PC-3 (cell line): ENCODE measurements around the gene KLHL1. TPM values are rescaled to one million over a fixed set of nuclear protein-coding genes. Genes with fewer than 3 reads are reported as not detected.

ENCODE experiments used
- ATAC-seq: fragments of 200-7000 bp; cut with Tn5 transposase; 2 replicates; pipeline ENCODE4 v1.9.1; 2020; ENCODE audit warnings: mild to moderate bottlenecking, moderate library complexity
- BruUV-seq: library from RNA; stranded (reverse); fragments of 400-500 nt; replicated peaks from 2 replicates; lab custom pipeline; 2021; lab: Mats Ljungman, UMichigan
- CTCF ChIA-PET: fragments of 300-600 bp; sonication (Branson Sonifier 250); formaldehyde crosslinking; loops from one replicate; lab custom pipeline; 2022; ENCODE audit warnings: antibody characterized with exemption; lab: Charles Lee
- POLR2A ChIA-PET: fragments of 300-600 bp; sonication (Branson Sonifier 250); formaldehyde crosslinking; loops from one replicate; lab custom pipeline; 2022; ENCODE audit warnings: antibody characterized with exemption; ENCODE audit not compliant: unreplicated experiment; lab: Charles Lee
- DNase-seq: peaks from one replicate; pipeline ENCODE4 v3.0.0-alpha.2; 2015
- H2AFZ ChIP-seq: fragments of 300-600 bp; sonication (generic); 2 replicates; pipeline ENCODE4 v1.6.0; 2016; ENCODE audit warnings: antibody characterized with exemption, low read length
- H3F3A ChIP-seq: fragments of 300-600 bp; sonication (generic); one replicate; pipeline ENCODE4 v1.6.0; 2017; ENCODE audit warnings: antibody characterized with exemption, low read length, control low read depth, mild to moderate bottlenecking; ENCODE audit not compliant: unreplicated experiment
- H3K27ac ChIP-seq: fragments of 300-600 bp; sonication (generic); 2 replicates; pipeline ENCODE4 v1.5.1; 2016; ENCODE audit warnings: mild to moderate bottlenecking, low read length
- H3K27me3 ChIP-seq: fragments of 300-600 bp; sonication (generic); 2 replicates; pipeline ENCODE4 v1.6.1; 2016; ENCODE audit warnings: low read length, mixed read lengths
- H3K36me3 ChIP-seq: fragments of 300-600 bp; sonication (generic); 2 replicates; pipeline ENCODE4 v1.6.1; 2016; ENCODE audit warnings: low read depth, mixed run types, low read length, mixed read lengths
- H3K4me1 ChIP-seq: fragments of 300-600 bp; sonication (generic); 2 replicates; pipeline ENCODE4 v1.5.1; 2016; ENCODE audit warnings: low read length; ENCODE audit not compliant: insufficient read depth
- H3K4me2 ChIP-seq: fragments of 300-600 bp; sonication (generic); 2 replicates; pipeline ENCODE4 v1.6.0; 2016; ENCODE audit warnings: low read length
- H3K4me3 ChIP-seq: fragments of 300-600 bp; sonication (generic); 2 replicates; pipeline ENCODE4 v1.5.1; 2016; ENCODE audit warnings: mild to moderate bottlenecking, low read length, mixed read lengths
- H3K79me2 ChIP-seq: fragments of 300-600 bp; sonication (generic); 2 replicates; pipeline ENCODE4 v1.6.1; 2017; ENCODE audit warnings: low read length, mixed read lengths
- H3K9ac ChIP-seq: fragments of 300-600 bp; sonication (generic); 2 replicates; pipeline ENCODE4 v1.6.0; 2016; ENCODE audit warnings: mild to moderate bottlenecking, low read length
- H3K9me2 ChIP-seq: fragments of 300-600 bp; sonication (generic); replicated peaks from 2 replicates; pipeline ENCODE4 v1.6.1; 2016; ENCODE audit warnings: mixed run types, low read length, mixed read lengths
- H3K9me3 ChIP-seq: fragments of 300-600 bp; sonication (generic); 2 replicates; pipeline ENCODE4 v1.6.1; 2016; ENCODE audit warnings: low read length, mixed read lengths
- H4K20me1 ChIP-seq: fragments of 300-600 bp; sonication (generic); 2 replicates; pipeline ENCODE4 v1.6.1; 2016; ENCODE audit warnings: low read length, mixed read lengths
- CTCF ChIP-seq: fragments of 300-600 bp; sonication (generic); conservative IDR thresholded peaks from 2 replicates; pipeline ENCODE4 v1.5.1; 2017; ENCODE audit warnings: antibody characterized with exemption, low read depth, mild to moderate bottlenecking, low read length
- EZH2 ChIP-seq: fragments of 300-600 bp; sonication (generic); IDR thresholded peaks from one replicate; pipeline ENCODE4 v1.6.1; 2017; ENCODE audit warnings: antibody characterized with exemption, mild to moderate bottlenecking, low read length; ENCODE audit not compliant: unreplicated experiment
- EZH2phosphoT487 ChIP-seq: fragments of 300-600 bp; sonication (generic); IDR thresholded peaks from 2 replicates; pipeline ENCODE4 v1.6.1; 2018; ENCODE audit warnings: mild to moderate bottlenecking, antibody characterized with exemption, low read length, borderline replicate concordance
- intact Hi-C: fragments of 100-400 bp; cut with micrococcal nuclease; formaldehyde crosslinking; loops from 2 replicates; pipeline ENCODE4 v1.9.0; 2023
- total RNA-seq: library from RNA; depleted of rRNA; stranded (reverse); fragments of >200 nt; gene quantifications from 2 replicates; pipeline ENCODE4 v1.2.3, GENCODE V29; 2014

Gene KLHL1
- total RNA-seq, 1 experiment from 2014 or later: not detected

- no TSS peak for BruUV-seq
- H3K4me2 ChIP-seq: no peak overlapping the region
- no peaks in the 10 kb centered on the region for H3K4me1 ChIP-seq
- CTCF ChIA-PET: no interaction called here
- no peak overlapping the region for H3K9ac ChIP-seq
- no peaks in the 10 kb centered on the region for H3K9me2 ChIP-seq
- ATAC-seq (peak; percentile 92), DNase-seq (peak; percentile 35)
- POLR2A ChIA-PET: no interaction called here
- H4K20me1 ChIP-seq: no peaks in the 10 kb centered on the region
- TF ChIP-seq EZH2phosphoT487: no peak
- no peak for TF ChIP-seq EZH2
- no peak for TF ChIP-seq CTCF
- no peaks in the 10 kb centered on the region for H3K36me3 ChIP-seq
- intact Hi-C loops: no loop called here
- no peak overlapping the region for H3K27ac ChIP-seq
- no peak overlapping the region for H2AFZ ChIP-seq
- no peaks in the 10 kb centered on the region for H3K79me2 ChIP-seq
- H3K4me3 ChIP-seq: no peak overlapping the region
- H3F3A ChIP-seq: no peaks in the 10 kb centered on the region
- H3K9me3 ChIP-seq: no peaks in the 10 kb centered on the region
- no peaks in the 10 kb centered on the region for H3K27me3 ChIP-seq
These were observed 137.7 kb downstream of the KLHL1 start for GRCh38 chr13:69970520-69970919.

- no TSS peak for BruUV-seq
- CTCF ChIA-PET: no interaction called here
These were observed 149.2 kb downstream of the KLHL1 start for GRCh38 chr13:69959046-69959445.

More at GRCh38 chr13:69959046-69959445, 149.2 kb downstream of the KLHL1 start:
- Histone ChIP-seq H3K4me3 (no peak overlapping the region), H3K4me2 (no peak overlapping the region), H2AFZ (peak overlapping the region; percentile 26; the same call in 1 of the 2 replicates), H3K9me3 (no peaks in the 10 kb centered on the region), H3K36me3 (no peaks in the 10 kb centered on the region), H3K27me3 (no peaks in the 10 kb centered on the region), H3K4me1 (no peaks in the 10 kb centered on the region), H3K27ac (no peak overlapping the region), H3K79me2 (no peaks in the 10 kb centered on the region), H3K9ac (no peak overlapping the region), H4K20me1 (no peaks in the 10 kb centered on the region), H3F3A (no peaks in the 10 kb centered on the region), H3K9me2 (no peaks in the 10 kb centered on the region)
- no peak; the same call in 1 of the 2 replicates for ATAC-seq
- intact Hi-C loops: no loop called here
- no peak for DNase-seq
- TF ChIP-seq EZH2: no peak
- TF ChIP-seq EZH2phosphoT487: no peak
- no peak for TF ChIP-seq CTCF
- POLR2A ChIA-PET: no interaction called here
